K562 (cell line): Measurements from ENCODE around the gene FANCD2. TPM values are rescaled to one million over a fixed set of nuclear protein-coding genes. Genes with fewer than 3 reads are reported as not detected.

ENCODE experiments used
- ATAC-seq: fragments of 200-7000 bp; cut with Tn5 transposase; 3 replicates; pipeline ENCODE4 v1.9.1; 2020; ENCODE audit warnings: moderate library complexity
- BruUV-seq: library from RNA; stranded (reverse); fragments of 400-500 nt; replicated peaks from 2 replicates; lab custom pipeline; 2021; lab: Mats Ljungman, UMichigan
- CTCF ChIA-PET: fragments of 300-600 bp; formaldehyde crosslinking; extraction: SDS; loops from one replicate; lab custom pipeline; 2021; ENCODE audit warnings: low intra/inter-chr PET ratio; lab: Yijun Ruan, JAX
- POLR2A ChIA-PET: fragments of 300-600, 350-650 bp; sonication (Branson Sonifier 250); formaldehyde crosslinking; extraction: SDS; loops from one replicate; lab custom pipeline; 2021; ENCODE audit warnings: antibody characterized with exemption, inconsistent platforms; lab: Yijun Ruan, JAX
- DNase-seq, 4 experiments: peaks; one replicate each; pipeline versions ENCODE4 v3.0.0 to v3.0.0-alpha.2; 2011 to 2018; ENCODE audit warnings: low spot score in 3 of 4, mixed read lengths in 3 of 4; ENCODE audit errors: extremely low read depth in 1 of 4
- FAIRE-seq: peaks from 2 replicates; lab custom pipeline; 2011; peaks lifted over from hg19 to GRCh38; lab: Jason Lieb, UNC
- H2AFZ ChIP-seq: 2 replicates; pipeline ENCODE4 v1.6.0; 2011; ENCODE audit warnings: low read depth, low read length, control low read depth, inconsistent platforms
- H3K27ac ChIP-seq: fragments of 200-600 bp; 3 replicates; pipeline ENCODE4 v1.8.0; 2011; ENCODE audit warnings: low read depth, mild to moderate bottlenecking, control low read depth, inconsistent platforms, low read length, moderate library complexity, mixed read lengths; ENCODE audit errors: extremely low read depth
- H3K27me3 ChIP-seq, 2 experiments: fragments of 300-600 bp in 1 of 2; 2 replicates in 1 of 2; 3 replicates in 1 of 2; pipeline versions ENCODE4 v1.6.0 to v1.8.0; 2011; ENCODE audit warnings: inconsistent platforms in 2 of 2, low read length in 2 of 2, mild to moderate bottlenecking in 1 of 2, mixed read lengths in 1 of 2, moderate library complexity in 1 of 2; ENCODE audit not compliant: control insufficient read depth in 2 of 2, insufficient read depth in 2 of 2
- H3K36me3 ChIP-seq: fragments of 300-600 bp; 3 replicates; pipeline ENCODE4 v1.8.0; 2011; ENCODE audit warnings: mild to moderate bottlenecking, low read length, inconsistent platforms; ENCODE audit not compliant: control insufficient read depth, insufficient read depth
- H3K4me1 ChIP-seq, 2 experiments: fragments of 200-600 bp in 1 of 2; replicated peaks in 1 of 2; 2 replicates in 1 of 2; 3 replicates in 1 of 2; pipeline versions ENCODE4 v1.5.1 to v1.8.0; 2011; ENCODE audit warnings: inconsistent platforms in 2 of 2, low read length in 2 of 2, mild to moderate bottlenecking in 1 of 2, mixed read lengths in 1 of 2, moderate library complexity in 1 of 2; ENCODE audit not compliant: control insufficient read depth in 2 of 2, insufficient read depth in 2 of 2
- H3K4me2 ChIP-seq: 2 replicates; pipeline ENCODE4 v1.6.1; 2011; ENCODE audit warnings: low read length, control low read depth, inconsistent platforms, mixed read lengths; ENCODE audit not compliant: insufficient read depth
- H3K4me3 ChIP-seq: fragments of 200-600 bp; sonication (generic), shearing (Covaris generic); 2 replicates; pipeline ENCODE4 v1.5.1; 2016; ENCODE audit warnings: control low read depth, inconsistent platforms
- H3K79me2 ChIP-seq: fragments of 200-600 bp; 3 replicates; pipeline ENCODE4 v1.8.0; 2011; ENCODE audit warnings: low read length, inconsistent platforms; ENCODE audit not compliant: control insufficient read depth, insufficient read depth
- H3K9ac ChIP-seq, 2 experiments: 2 replicates each; pipeline versions ENCODE4 v1.6.0 to v1.6.1; 2011; ENCODE audit warnings: low read depth in 2 of 2, low read length in 2 of 2, control low read depth in 1 of 2, inconsistent platforms in 1 of 2, mild to moderate bottlenecking in 1 of 2, mixed read lengths in 1 of 2; ENCODE audit not compliant: insufficient read depth in 1 of 2
- H3K9me1 ChIP-seq: one replicate; pipeline ENCODE4 v1.6.0; 2011; ENCODE audit warnings: inconsistent platforms, mild to moderate bottlenecking, low read length, moderate library complexity; ENCODE audit not compliant: control insufficient read depth, insufficient read depth
- H3K9me3 ChIP-seq: replicated peaks from 2 replicates; pipeline ENCODE4 v1.5.1; 2011; ENCODE audit warnings: low read depth, low read length, inconsistent platforms; ENCODE audit not compliant: control insufficient read depth, insufficient read depth
- H4K20me1 ChIP-seq: replicated peaks from 2 replicates; pipeline ENCODE4 v1.6.1; 2011; ENCODE audit warnings: low read length, inconsistent platforms, mixed read lengths; ENCODE audit not compliant: control insufficient read depth, insufficient read depth
- BACH1 ChIP-seq: fragments of 200-800 bp; sonication (Bioruptor generic); IDR thresholded peaks from 2 replicates; pipeline ENCODE4 v1.6.1; 2016; ENCODE audit warnings: missing genetic modification characterization, missing compliant biosample characterization
- CEBPB ChIP-seq: fragments of 450-650 bp; IDR thresholded peaks from 2 replicates; pipeline ENCODE4 v1.6.1; 2016; ENCODE audit warnings: missing genetic modification characterization, missing compliant biosample characterization
- CREB3 ChIP-seq: fragments of 450-650 bp; conservative IDR thresholded peaks from 2 replicates; pipeline ENCODE4 v1.6.1; 2016; ENCODE audit warnings: missing genetic modification characterization, low read depth, mild to moderate bottlenecking, missing compliant biosample characterization, moderate library complexity
- EP400 ChIP-seq: fragments of 450-650 bp; IDR thresholded peaks from 2 replicates; pipeline ENCODE4 v1.6.1; 2017; ENCODE audit warnings: antibody characterized with exemption, mild to moderate bottlenecking, moderate library complexity
- ESRRB ChIP-seq: fragments of 250-450 bp; sonication (Bioruptor Pico); IDR thresholded peaks from 2 replicates; pipeline ENCODE4 v1.5.0; 2020; ENCODE audit warnings: mild to moderate bottlenecking, moderate library complexity, borderline replicate concordance
- KDM4B ChIP-seq, 2 experiments: fragments of 450-650 bp in 1 of 2; sonication (generic) in 1 of 2; IDR thresholded peaks; 2 replicates each; pipeline ENCODE4 v1.6.1; 2016 to 2017; ENCODE audit warnings: borderline replicate concordance in 2 of 2, antibody characterized with exemption in 1 of 2, low read depth in 1 of 2, mild to moderate bottlenecking in 1 of 2
- MEIS2 ChIP-seq: fragments of 450-650 bp; IDR thresholded peaks from 2 replicates; pipeline ENCODE4 v1.6.1; 2014; ENCODE audit warnings: mild to moderate bottlenecking; ENCODE audit not compliant: partially characterized antibody
- MTA1 ChIP-seq: fragments of 450-650 bp; IDR thresholded peaks from 2 replicates; pipeline ENCODE4 v1.6.1; 2017; ENCODE audit warnings: borderline replicate concordance
- PKNOX1 ChIP-seq: fragments of 450-650 bp; IDR thresholded peaks from 2 replicates; pipeline ENCODE4 v1.6.1; 2016
- RAD21 ChIP-seq, 2 experiments: fragments of 250-450 bp in 1 of 2; fragments of 450-650 bp in 1 of 2; sonication (Bioruptor Pico) in 1 of 2; formaldehyde crosslinking in 1 of 2; IDR thresholded peaks in 1 of 2; conservative IDR thresholded peaks in 1 of 2; 2 replicates each; pipeline versions ENCODE4 v1.4.0 to v1.8.0; 2020 to 2022; ENCODE audit warnings: mild to moderate bottlenecking in 2 of 2, moderate library complexity in 1 of 2
- SP1 ChIP-seq: sonication (generic); formaldehyde crosslinking; IDR thresholded peaks from 2 replicates; pipeline ENCODE4 v1.8.1; 2022; ENCODE audit warnings: mild to moderate bottlenecking, missing genetic modification reagents
- SUPT5H ChIP-seq: fragments of 450-650 bp; IDR thresholded peaks from 2 replicates; pipeline ENCODE4 v1.6.1; 2016
- ZNF165 ChIP-seq: fragments of 250-450 bp; sonication (Bioruptor Pico); IDR thresholded peaks from 2 replicates; pipeline ENCODE4 v1.4.0; 2020; ENCODE audit warnings: borderline replicate concordance
- ZNF347 ChIP-seq: fragments of 450-650 bp; formaldehyde crosslinking; IDR thresholded peaks from 2 replicates; pipeline ENCODE4 v1.4.0; 2020; ENCODE audit warnings: low read depth, mild to moderate bottlenecking, moderate library complexity
- WGBS: fragments of 100-300 bp; shearing (Covaris generic); methylation state at CpG from one replicate; pipeline ENCODE4 v1.1.6; 2016; ENCODE audit warnings: low coverage, mixed read lengths; ENCODE audit not compliant: insufficient coverage; ENCODE audit errors: missing lambda C conversion rate; 5-methylcytosine and 5-hydroxymethylcytosine counted together
- in situ Hi-C: fragments of 300-500 bp; cut with MboI; formaldehyde crosslinking; loops from 4 replicates; pipeline ENCODE4 v1.15.0; 2018; ENCODE audit warnings: inconsistent platforms, mixed read lengths
- intact Hi-C: fragments of 100-400 bp; cut with micrococcal nuclease; formaldehyde crosslinking; loops from 2 replicates; pipeline ENCODE4 v1.14.2; 2022
- polyA plus RNA-seq, 8 experiments: library from polyadenylated mRNA; depleted of rRNA in 4 of 8; stranded (reverse) in 5 of 8; unstranded in 3 of 8; fragments of >200 nt; fragmentation: Nextera tagmentation in 2 of 8; fragmentation: Illumina TruSeq in 1 of 8; extraction: Ambion mirVana in 2 of 8; extraction: Trizol in 1 of 8; gene quantifications; 2 replicates each; pipeline versions ENCODE4 v1.2.1 to v1.2.3, GENCODE V29; 2011 to 2014; ENCODE audit warnings: inconsistent platforms in 1 of 8, missing spikeins in 1 of 8
- total RNA-seq, 7 experiments: library from RNA; depleted of rRNA in 6 of 7; stranded (reverse); fragments of >200 nt in 6 of 7; fragmentation: Illumina TruSeq in 2 of 7; extraction: Trizol in 2 of 7; gene quantifications; 2 replicates each; pipeline versions ENCODE4 v1.2.1 to v1.2.3, GENCODE V29; 2011 to 2021; ENCODE audit warnings: low replicate concordance in 1 of 7
- TF ChIP-seq, protein P1 (sequence below): fragments of 450-650 bp; IDR thresholded peaks from one replicate; pipeline ENCODE4 v1.6.1; 2018; ENCODE audit warnings: mild to moderate bottlenecking, moderate library complexity; ENCODE audit not compliant: partially characterized antibody
- TF ChIP-seq, protein P2 (sequence below), 3 experiments: IDR thresholded peaks in 2 of 3; conservative IDR thresholded peaks in 1 of 3; 2 replicates each; pipeline ENCODE4 v1.5.1; 2011 to 2012; ENCODE audit warnings: low read length in 3 of 3, mild to moderate bottlenecking in 3 of 3, control low read depth in 2 of 3, improper control_type of control experiment in 1 of 3, inconsistent platforms in 1 of 3, low read depth in 1 of 3, mixed read lengths in 1 of 3, moderate library complexity in 1 of 3; ENCODE audit not compliant: insufficient read depth in 2 of 3

Gene FANCD2
- total and polyA plus RNA-seq, 9 of the 15 experiments (the other 6 are each of a cell fraction or from before 2014, with no cell fraction given): 59.4 to 137 (median 96.1) TPM

DNA sequence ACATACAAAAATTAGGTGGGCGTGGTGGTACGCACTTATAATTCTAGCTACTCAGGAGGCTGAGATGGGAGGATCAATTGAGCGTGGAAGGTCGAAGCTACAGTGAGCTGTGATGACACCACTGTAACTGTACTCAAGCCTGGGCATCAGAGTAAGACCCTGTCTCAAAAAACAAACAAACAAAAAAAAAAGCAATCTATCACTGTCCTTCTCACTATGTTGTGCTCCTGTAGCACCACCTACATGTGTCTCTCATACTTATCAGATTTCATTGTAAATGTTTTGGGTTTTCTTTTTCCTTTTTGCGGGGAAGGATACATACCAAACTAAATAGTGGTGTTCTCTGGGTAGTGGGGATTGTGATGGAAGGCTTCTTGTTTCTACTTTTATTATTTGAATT lies 14.8 kb downstream of the FANCD2 start:
- Histone ChIP-seq H3K27me3 (no peaks in the 10 kb centered on the region), H3K9ac (no peak overlapping the region), H2AFZ (no peak overlapping the region), H3K9me3 (no peaks in the 10 kb centered on the region), H4K20me1 (no peaks in the 10 kb centered on the region), H3K27ac (no peak overlapping the region), H3K79me2 (no peaks in the 10 kb centered on the region), H3K4me3 (no peak overlapping the region), H3K4me2 (no peak overlapping the region), H3K4me1 (no peaks in the 10 kb centered on the region), H3K9me1 (no peaks in the 10 kb centered on the region), H3K36me3 (peaks cover 85% of the 10 kb centered on the region)
- ChIA-PET CTCF (interaction anchor here (0.6 to 1.3 kb wide), 4 partner anchors 108 to 249 kb away, joined by 3 to 6 read pairs (median 4); partner anchors contain the start of genes RPUSD3 and TADA3), POLR2A (interaction anchor here (1.1 to 1.3 kb wide), 2 partner anchors 13 to 17 kb away, joined by 3 to 5 read pairs; no protein-coding TSS in a partner anchor)
- 89% methylated on average over 5 of the region's 5 CpGs for WGBS
- no TSS peak for BruUV-seq
- FAIRE-seq: no peak
- intact Hi-C loops (no loop called here), in situ Hi-C loops (no loop called here)
- DNase-seq: no peak
- peak; percentile 28; the same call in 1 of the 3 replicates for ATAC-seq
- TF ChIP-seq ESRRB (CRISPR knock-in tag) (no peak), SP1 (no peak), PKNOX1 (peak; percentile 90), ZNF347 (CRISPR knock-in tag) (no peak), BACH1 (no peak), ZNF165 (CRISPR knock-in tag) (no peak), CREB3 (tag) (no peak), MTA1 (no peak), RAD21 (CRISPR knock-in tag; conservative IDR thresholded peaks at IDR 0.05 in 1 of 2, IDR thresholded peaks at IDR 0.05 in 1 of 2) (peak; percentile 13 to 16; a peak in 1 of 4 replicates), EP400 (no peak), KDM4B (IDR thresholded peaks at IDR 0.05; ENCODE audit: borderline replicate concordance in 2 of 2, low read depth in 1 of 2) (no peak), MEIS2 (peak; percentile 77), SUPT5H (no peak), CEBPB (no peak)
- TF ChIP-seq, protein P1, sequence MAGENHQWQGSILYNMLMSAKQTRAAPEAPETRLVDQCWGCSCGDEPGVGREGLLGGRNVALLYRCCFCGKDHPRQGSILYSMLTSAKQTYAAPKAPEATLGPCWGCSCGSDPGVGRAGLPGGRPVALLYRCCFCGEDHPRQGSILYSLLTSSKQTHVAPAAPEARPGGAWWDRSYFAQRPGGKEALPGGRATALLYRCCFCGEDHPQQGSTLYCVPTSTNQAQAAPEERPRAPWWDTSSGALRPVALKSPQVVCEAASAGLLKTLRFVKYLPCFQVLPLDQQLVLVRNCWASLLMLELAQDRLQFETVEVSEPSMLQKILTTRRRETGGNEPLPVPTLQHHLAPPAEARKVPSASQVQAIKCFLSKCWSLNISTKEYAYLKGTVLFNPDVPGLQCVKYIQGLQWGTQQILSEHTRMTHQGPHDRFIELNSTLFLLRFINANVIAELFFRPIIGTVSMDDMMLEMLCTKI: no peak
- TF ChIP-seq, protein P2, sequence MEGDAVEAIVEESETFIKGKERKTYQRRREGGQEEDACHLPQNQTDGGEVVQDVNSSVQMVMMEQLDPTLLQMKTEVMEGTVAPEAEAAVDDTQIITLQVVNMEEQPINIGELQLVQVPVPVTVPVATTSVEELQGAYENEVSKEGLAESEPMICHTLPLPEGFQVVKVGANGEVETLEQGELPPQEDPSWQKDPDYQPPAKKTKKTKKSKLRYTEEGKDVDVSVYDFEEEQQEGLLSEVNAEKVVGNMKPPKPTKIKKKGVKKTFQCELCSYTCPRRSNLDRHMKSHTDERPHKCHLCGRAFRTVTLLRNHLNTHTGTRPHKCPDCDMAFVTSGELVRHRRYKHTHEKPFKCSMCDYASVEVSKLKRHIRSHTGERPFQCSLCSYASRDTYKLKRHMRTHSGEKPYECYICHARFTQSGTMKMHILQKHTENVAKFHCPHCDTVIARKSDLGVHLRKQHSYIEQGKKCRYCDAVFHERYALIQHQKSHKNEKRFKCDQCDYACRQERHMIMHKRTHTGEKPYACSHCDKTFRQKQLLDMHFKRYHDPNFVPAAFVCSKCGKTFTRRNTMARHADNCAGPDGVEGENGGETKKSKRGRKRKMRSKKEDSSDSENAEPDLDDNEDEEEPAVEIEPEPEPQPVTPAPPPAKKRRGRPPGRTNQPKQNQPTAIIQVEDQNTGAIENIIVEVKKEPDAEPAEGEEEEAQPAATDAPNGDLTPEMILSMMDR (IDR thresholded peaks at IDR 0.05 in 2 of 3, conservative IDR thresholded peaks at IDR 0.05 in 1 of 3; ENCODE audit: insufficient read depth in 2 of 3, low read depth in 1 of 3, low read length in 3 of 3): peak in 1 of 3 experiments; percentile 29; a peak in 2 of 6 replicates
